GM13976 (cell line): Measurements from ENCODE around the gene TRIM13.

Source experiments
- DNase-seq: peaks from one replicate; pipeline ENCODE4 v3.0.0; 2012; ENCODE audit warnings: low spot score
- in situ Hi-C: fragments of 300-500 bp; cut with MboI; formaldehyde crosslinking; loops from one replicate; pipeline ENCODE4 v1.12.0; 2022; ENCODE audit warnings: low sequenced_read_pairs, mixed read lengths, inconsistent platforms; ENCODE audit not compliant: unreplicated experiment
- TF ChIP-seq, protein P1 (sequence below): IDR thresholded peaks from 2 replicates; pipeline ENCODE4 v1.5.1; 2012; ENCODE audit warnings: borderline replicate concordance, mild to moderate bottlenecking; ENCODE audit not compliant: insufficient read depth; ENCODE audit errors: extremely low read depth, missing control alignments, control extremely low read depth

TRIM13 gene

DNA sequence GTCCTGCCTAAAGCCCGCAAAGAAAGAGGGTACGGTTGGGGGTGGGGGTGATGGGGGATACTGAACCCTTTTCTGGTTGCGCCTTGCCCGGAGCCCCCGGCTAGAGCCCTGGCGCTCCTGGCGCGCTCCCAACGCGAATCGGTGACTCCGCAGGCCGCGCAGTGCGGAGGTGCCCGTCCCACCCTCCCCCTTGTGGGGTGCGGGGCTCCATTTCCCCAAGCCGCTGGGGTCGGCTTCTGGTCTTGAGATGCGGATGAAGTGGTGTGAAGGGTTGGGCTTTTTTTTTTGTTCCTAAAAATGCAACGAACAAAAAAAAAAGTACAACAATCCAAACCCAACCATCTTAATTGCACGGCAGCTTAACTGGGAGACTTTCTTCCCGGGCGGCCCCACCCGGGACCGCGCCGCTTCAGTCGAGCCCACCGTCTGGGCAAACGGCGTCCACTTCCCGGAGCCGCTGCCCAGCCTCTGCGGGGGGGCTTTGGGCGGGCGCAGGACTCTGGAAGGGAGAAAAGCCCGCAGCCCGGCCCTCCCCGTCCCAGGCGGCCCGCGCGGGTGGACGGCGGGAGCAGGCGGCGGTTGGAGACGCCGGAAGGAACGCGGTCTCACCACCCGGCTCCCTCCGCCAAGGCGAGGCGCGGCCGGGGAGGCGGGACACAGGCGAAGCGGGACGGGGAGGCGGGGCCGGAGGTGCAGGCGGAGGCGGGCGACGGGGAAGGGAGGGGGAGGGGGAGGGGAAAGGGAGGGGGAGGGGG lies 504 bp upstream of the TRIM13 start:
- in situ Hi-C loops = loop anchor here (10.0 to 25.0 kb wide), 2 partner anchors 918 to 1066 kb away; no protein-coding TSS in a partner anchor
- TF ChIP-seq, protein P1, sequence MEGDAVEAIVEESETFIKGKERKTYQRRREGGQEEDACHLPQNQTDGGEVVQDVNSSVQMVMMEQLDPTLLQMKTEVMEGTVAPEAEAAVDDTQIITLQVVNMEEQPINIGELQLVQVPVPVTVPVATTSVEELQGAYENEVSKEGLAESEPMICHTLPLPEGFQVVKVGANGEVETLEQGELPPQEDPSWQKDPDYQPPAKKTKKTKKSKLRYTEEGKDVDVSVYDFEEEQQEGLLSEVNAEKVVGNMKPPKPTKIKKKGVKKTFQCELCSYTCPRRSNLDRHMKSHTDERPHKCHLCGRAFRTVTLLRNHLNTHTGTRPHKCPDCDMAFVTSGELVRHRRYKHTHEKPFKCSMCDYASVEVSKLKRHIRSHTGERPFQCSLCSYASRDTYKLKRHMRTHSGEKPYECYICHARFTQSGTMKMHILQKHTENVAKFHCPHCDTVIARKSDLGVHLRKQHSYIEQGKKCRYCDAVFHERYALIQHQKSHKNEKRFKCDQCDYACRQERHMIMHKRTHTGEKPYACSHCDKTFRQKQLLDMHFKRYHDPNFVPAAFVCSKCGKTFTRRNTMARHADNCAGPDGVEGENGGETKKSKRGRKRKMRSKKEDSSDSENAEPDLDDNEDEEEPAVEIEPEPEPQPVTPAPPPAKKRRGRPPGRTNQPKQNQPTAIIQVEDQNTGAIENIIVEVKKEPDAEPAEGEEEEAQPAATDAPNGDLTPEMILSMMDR = no peak
- DNase-seq = peak; percentile 92

GRCh38 chr13:49997955-49998354 lies 1.1 kb downstream of the TRIM13 start:
- TF ChIP-seq, protein P1 = no peak
- no peak for DNase-seq
- in situ Hi-C loops = loop anchor here (10.0 to 25.0 kb wide), 2 partner anchors 917 to 1064 kb away; no protein-coding TSS in a partner anchor

- TF ChIP-seq, protein P1 = no peak
- DNase-seq = no peak
- in situ Hi-C loops = loop anchor here (10.0 to 25.0 kb wide), 2 partner anchors 916 to 1063 kb away; no protein-coding TSS in a partner anchor
Measured at GRCh38 chr13:49998714-49999624, 2.1 kb downstream of the TRIM13 start.

DNA sequence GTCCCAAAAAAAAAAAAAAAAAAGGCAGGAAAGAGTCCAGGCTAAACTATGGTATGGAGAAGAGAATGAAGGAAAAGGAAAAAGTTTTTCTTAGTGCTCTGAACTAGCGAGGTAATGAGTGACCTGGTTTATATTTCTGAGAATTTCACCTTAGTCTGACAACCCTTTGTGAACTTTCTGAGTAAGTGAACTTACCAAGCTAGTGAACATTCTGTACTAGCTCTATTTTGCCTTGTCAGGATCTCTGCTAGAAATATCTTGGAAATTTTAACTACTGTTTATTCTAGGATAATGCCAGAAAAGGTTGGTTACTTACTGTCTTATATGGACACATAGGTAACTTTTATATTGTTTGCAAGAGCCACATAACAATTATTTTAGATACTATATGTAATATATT lies 4.4 kb downstream of the TRIM13 start:
- TF ChIP-seq, protein P1 = no peak
- no peak for DNase-seq
- in situ Hi-C loops = no loop called here

GRCh38 chr13:50006426-50007135 lies 9.7 kb downstream of the TRIM13 start:
- in situ Hi-C loops = no loop called here
- DNase-seq = no peak
- TF ChIP-seq, protein P1 = no peak

DNA sequence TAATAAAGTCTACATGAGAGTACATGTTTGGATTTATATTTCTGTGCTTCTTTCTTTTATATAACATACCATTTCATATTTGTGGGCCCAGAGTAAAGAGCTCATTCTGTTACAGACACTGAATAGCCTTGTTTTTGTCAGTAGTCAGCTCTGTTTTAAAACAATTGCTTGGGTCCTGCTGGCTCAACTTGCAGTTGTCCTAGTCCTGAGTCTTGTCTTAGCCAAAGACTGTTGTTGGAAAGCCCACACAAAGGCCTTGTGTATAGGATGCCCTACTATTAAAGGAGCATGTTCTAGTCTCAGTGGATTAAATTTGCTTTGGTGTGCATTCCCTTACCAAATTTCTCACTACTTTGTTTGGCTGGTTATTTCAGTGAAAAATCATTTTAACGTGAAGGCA lies 14.6 kb downstream of the TRIM13 start:
- no peak for DNase-seq
- in situ Hi-C loops = no loop called here
- TF ChIP-seq, protein P1 = no peak
